HCT116 (cell line): ENCODE results near the gene GAB2. TPM values are rescaled to one million over a fixed set of nuclear protein-coding genes. Genes with fewer than 3 reads are reported as not detected.

Source experiments
- ATAC-seq: fragments of 200-7000 bp; cut with Tn5 transposase; 2 replicates; pipeline ENCODE4 v1.9.1; 2020; ENCODE audit warnings: mild to moderate bottlenecking, moderate library complexity
- BruUV-seq: library from RNA; stranded (reverse); fragments of 400-500 nt; replicated peaks from 2 replicates; lab custom pipeline; 2021; lab: Mats Ljungman, UMichigan
- CTCF ChIA-PET: fragments of 300-600 bp; sonication (Branson Sonifier 250); formaldehyde crosslinking; loops from one replicate; lab custom pipeline; 2021; ENCODE audit warnings: antibody characterized with exemption; lab: Charles Lee
- POLR2A ChIA-PET: fragments of 300-600, 350-600 bp; sonication (Branson Sonifier 250); formaldehyde crosslinking; loops from one replicate; lab custom pipeline; 2021; ENCODE audit warnings: antibody characterized with exemption; lab: Charles Lee
- RAD21 ChIA-PET, 2 experiments: fragments of 300-600 bp; sonication (Branson Sonifier 250); formaldehyde crosslinking; loops; one replicate each; lab custom pipeline; 2023; ENCODE audit warnings: low total read pairs in 2 of 2; ENCODE audit not compliant: uncharacterized antibody in 2 of 2, unreplicated experiment in 2 of 2, low non-redundant PET in 1 of 2; lab: Charles Lee
- DNase-seq: peaks from one replicate; pipeline ENCODE4 v3.0.0-alpha.2; 2010; ENCODE audit warnings: low read depth, low spot score
- H2AFZ ChIP-seq: fragments of 200-600 bp; shearing (Covaris generic), sonication (generic); 2 replicates; pipeline ENCODE4 v1.6.1; 2017; ENCODE audit warnings: low read depth, mixed run types, mixed read lengths, antibody characterized with exemption, low read length; ENCODE audit not compliant: poor library complexity, severe bottlenecking
- H3K27ac ChIP-seq: 2 replicates; pipeline ENCODE4 v1.5.1; 2012; ENCODE audit warnings: low read depth, low read length
- H3K27me3 ChIP-seq: fragments of 200-600 bp; sonication (generic); 2 replicates; pipeline ENCODE4 v1.6.1; 2016; ENCODE audit warnings: mixed run types, low read length, mixed read lengths; ENCODE audit not compliant: insufficient read depth
- H3K36me3 ChIP-seq, 2 experiments: fragments of 200-500 bp in 1 of 2; fragments of 200-600 bp in 1 of 2; sonication (Bioruptor generic) in 1 of 2; sonication (generic) in 1 of 2; 2 replicates each; pipeline versions ENCODE4 v1.5.1 to v1.6.1; 2014 to 2016; ENCODE audit warnings: low read length in 2 of 2, inconsistent platforms in 1 of 2, mixed read lengths in 1 of 2, mixed run types in 1 of 2; ENCODE audit not compliant: insufficient read depth in 2 of 2, control insufficient read depth in 1 of 2
- H3K4me1 ChIP-seq, 2 experiments: fragments of 200-600 bp in 1 of 2; sonication (generic) in 1 of 2; 2 replicates each; pipeline versions ENCODE4 v1.5.1 to v1.6.1; 2012 to 2017; ENCODE audit warnings: low read length in 2 of 2, inconsistent platforms in 1 of 2, mild to moderate bottlenecking in 1 of 2, mixed read lengths in 1 of 2, mixed run types in 1 of 2, moderate library complexity in 1 of 2; ENCODE audit not compliant: insufficient read depth in 2 of 2, control insufficient read depth in 1 of 2
- H3K4me2 ChIP-seq: fragments of 200-600 bp; sonication (generic); 2 replicates; pipeline ENCODE4 v1.6.1; 2017; ENCODE audit warnings: mixed run types, low read length, mixed read lengths
- H3K4me3 ChIP-seq, 2 experiments: fragments of 200-600 bp in 1 of 2; sonication (generic) in 1 of 2; replicated peaks in 1 of 2; 2 replicates each; pipeline ENCODE4 v1.5.1; 2011 to 2016; ENCODE audit warnings: low read length in 2 of 2, control low read depth in 1 of 2, low read depth in 1 of 2, mild to moderate bottlenecking in 1 of 2, mixed read lengths in 1 of 2, mixed run types in 1 of 2
- H3K79me2 ChIP-seq: fragments of 200-600 bp; sonication (generic); 2 replicates; pipeline ENCODE4 v1.6.1; 2017; ENCODE audit warnings: mild to moderate bottlenecking, mixed run types, low read length, moderate library complexity, mixed read lengths; ENCODE audit not compliant: insufficient read depth
- H3K9ac ChIP-seq: fragments of 200-600 bp; sonication (generic); 2 replicates; pipeline ENCODE4 v1.6.1; 2016; ENCODE audit warnings: low read length, mixed read lengths
- H3K9me2 ChIP-seq: fragments of 200-600 bp; sonication (generic), shearing (Covaris generic); 2 replicates; pipeline ENCODE4 v1.6.1; 2017; ENCODE audit warnings: mixed run types, mild to moderate bottlenecking, moderate library complexity; ENCODE audit not compliant: insufficient read depth
- H3K9me3 ChIP-seq, 2 experiments: fragments of 200-500 bp in 1 of 2; fragments of 200-600 bp in 1 of 2; sonication (Bioruptor generic) in 1 of 2; sonication (generic) in 1 of 2; 2 replicates each; pipeline ENCODE4 v1.6.1; 2014 to 2017; ENCODE audit warnings: low read length in 2 of 2, mixed read lengths in 2 of 2, inconsistent platforms in 1 of 2, low read depth in 1 of 2, mild to moderate bottlenecking in 1 of 2, mixed run types in 1 of 2, moderate library complexity in 1 of 2; ENCODE audit not compliant: control insufficient read depth in 1 of 2, insufficient read depth in 1 of 2
- H4K20me1 ChIP-seq: fragments of 200-600 bp; sonication (generic), shearing (Covaris generic); 2 replicates; pipeline ENCODE4 v1.6.1; 2017; ENCODE audit warnings: mixed run types, mild to moderate bottlenecking, moderate library complexity; ENCODE audit not compliant: insufficient read depth
- CBX3 ChIP-seq: IDR thresholded peaks from 2 replicates; pipeline ENCODE4 v1.6.1; 2012; ENCODE audit warnings: low read depth
- EGR1 ChIP-seq: IDR thresholded peaks from 2 replicates; pipeline ENCODE4 v1.6.1; 2012; ENCODE audit warnings: low read depth
- ELF1 ChIP-seq: IDR thresholded peaks from 2 replicates; pipeline ENCODE4 v1.6.1; 2012; ENCODE audit warnings: low read depth, borderline replicate concordance
- EZH2 ChIP-seq: fragments of 200-600 bp; sonication (generic); IDR thresholded peaks from 2 replicates; pipeline ENCODE4 v1.6.1; 2017; ENCODE audit warnings: antibody characterized with exemption, mixed run types
- EZH2phosphoT487 ChIP-seq: fragments of 200-600 bp; IDR thresholded peaks from 2 replicates; pipeline ENCODE4 v1.6.1; 2018; ENCODE audit warnings: antibody characterized with exemption, borderline replicate concordance
- POLR2AphosphoS5 ChIP-seq: IDR thresholded peaks from 2 replicates; pipeline ENCODE4 v1.6.1; 2011; ENCODE audit warnings: mild to moderate bottlenecking, low read depth, low read length, moderate library complexity
- RAD21 ChIP-seq: IDR thresholded peaks from 2 replicates; pipeline ENCODE4 v1.6.1; 2012; ENCODE audit warnings: low read depth, mild to moderate bottlenecking
- REST ChIP-seq: IDR thresholded peaks from 2 replicates; pipeline ENCODE4 v1.6.1; 2012; ENCODE audit warnings: low read depth
- SRF ChIP-seq: IDR thresholded peaks from 2 replicates; pipeline ENCODE4 v1.6.1; 2012; ENCODE audit warnings: low read depth
- TCF7L2 ChIP-seq: IDR thresholded peaks from 2 replicates; pipeline ENCODE4 v1.7.0; 2011; ENCODE audit warnings: borderline replicate concordance, inconsistent platforms; ENCODE audit not compliant: insufficient read depth, insufficient read length; ENCODE audit errors: extremely low read depth
- YY1 ChIP-seq: IDR thresholded peaks from 2 replicates; pipeline ENCODE4 v1.6.1; 2011; ENCODE audit warnings: low read length, low read depth, moderate library complexity, mild to moderate bottlenecking; ENCODE audit not compliant: insufficient replicate concordance; ENCODE audit errors: extremely low read depth
- ZFX ChIP-seq: fragments of 450-650 bp; IDR thresholded peaks from 2 replicates; pipeline ENCODE4 v1.6.1; 2017
- intact Hi-C: fragments of 100-400 bp; cut with micrococcal nuclease; formaldehyde crosslinking; loops from 2 replicates; pipeline ENCODE4 v1.10.0; 2022
- total RNA-seq: library from RNA; stranded (reverse); gene quantifications from one replicate; pipeline ENCODE4 v1.2.1, GENCODE V29; 2021; ENCODE audit not compliant: unreplicated experiment
- TF ChIP-seq, protein P1 (sequence below): IDR thresholded peaks from 2 replicates; pipeline ENCODE4 v1.6.1; 2011; ENCODE audit warnings: mild to moderate bottlenecking, low read length, moderate library complexity; ENCODE audit not compliant: insufficient replicate concordance; ENCODE audit errors: extremely low read depth
- TF ChIP-seq, protein P2 (sequence below): IDR thresholded peaks from 2 replicates; pipeline ENCODE4 v1.6.1; 2012

GAB2 gene
- total RNA-seq, 1 experiment from 2014 or later: 1.9 TPM

DNA sequence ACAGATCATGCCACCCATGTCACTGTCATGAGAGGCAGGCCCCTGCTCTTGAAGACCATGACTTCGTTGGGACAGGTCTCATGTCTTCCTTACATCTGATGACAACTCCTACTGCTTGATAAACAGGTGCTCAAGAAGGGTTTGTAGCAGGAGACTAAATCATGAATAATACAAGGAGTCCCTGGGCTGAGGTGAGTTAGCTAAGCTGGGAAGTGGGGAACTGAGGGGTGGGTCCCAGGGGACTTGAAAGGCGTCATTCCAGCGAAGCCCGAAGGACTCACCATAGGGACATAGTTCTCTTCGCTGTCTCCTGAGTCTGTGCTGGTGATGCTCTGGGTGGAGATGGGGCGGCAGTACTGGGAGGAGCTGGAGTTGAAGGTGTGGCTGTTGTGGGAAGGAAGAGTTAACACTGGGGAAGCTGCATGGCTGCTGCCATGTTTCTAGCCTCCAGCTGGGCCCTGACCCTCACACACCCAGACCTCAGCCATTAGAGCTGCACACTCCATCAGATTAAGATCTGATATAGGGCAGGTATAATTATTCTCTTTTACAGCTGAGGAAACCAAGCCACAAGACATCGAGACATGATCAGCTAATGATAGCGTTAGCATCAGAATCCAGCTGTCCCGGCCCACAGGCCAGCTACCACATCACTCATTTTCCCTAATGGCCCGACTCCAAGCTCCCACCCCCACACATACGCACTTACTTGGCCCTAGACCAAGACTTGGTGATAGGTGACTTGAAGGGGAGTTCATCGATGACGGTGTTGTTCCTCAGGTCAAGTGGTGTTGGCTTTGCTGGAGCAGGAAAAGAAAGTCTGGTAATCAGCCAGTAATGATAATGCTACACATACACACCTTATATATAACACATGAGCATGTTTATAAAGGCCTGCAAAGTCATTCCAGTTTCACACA, 196.0 kb downstream of the GAB2 start:
- H3K9me3 ChIP-seq: no peaks in the 10 kb centered on the region
- no peaks in the 10 kb centered on the region for H3K9me2 ChIP-seq
- ATAC-seq: no peak
- peaks cover 0 to 4% of the 10 kb centered on the region in 2 experiments; a peak in 2 of 4 replicates for H3K4me1 ChIP-seq
- TF ChIP-seq ZFX: no peak
- TF ChIP-seq ELF1: no peak
- TF ChIP-seq POLR2AphosphoS5: no peak
- TF ChIP-seq YY1: no peak
- no peak for TF ChIP-seq EZH2
- TF ChIP-seq EGR1: no peak
- no peak for TF ChIP-seq CBX3
- TF ChIP-seq, protein P1, sequence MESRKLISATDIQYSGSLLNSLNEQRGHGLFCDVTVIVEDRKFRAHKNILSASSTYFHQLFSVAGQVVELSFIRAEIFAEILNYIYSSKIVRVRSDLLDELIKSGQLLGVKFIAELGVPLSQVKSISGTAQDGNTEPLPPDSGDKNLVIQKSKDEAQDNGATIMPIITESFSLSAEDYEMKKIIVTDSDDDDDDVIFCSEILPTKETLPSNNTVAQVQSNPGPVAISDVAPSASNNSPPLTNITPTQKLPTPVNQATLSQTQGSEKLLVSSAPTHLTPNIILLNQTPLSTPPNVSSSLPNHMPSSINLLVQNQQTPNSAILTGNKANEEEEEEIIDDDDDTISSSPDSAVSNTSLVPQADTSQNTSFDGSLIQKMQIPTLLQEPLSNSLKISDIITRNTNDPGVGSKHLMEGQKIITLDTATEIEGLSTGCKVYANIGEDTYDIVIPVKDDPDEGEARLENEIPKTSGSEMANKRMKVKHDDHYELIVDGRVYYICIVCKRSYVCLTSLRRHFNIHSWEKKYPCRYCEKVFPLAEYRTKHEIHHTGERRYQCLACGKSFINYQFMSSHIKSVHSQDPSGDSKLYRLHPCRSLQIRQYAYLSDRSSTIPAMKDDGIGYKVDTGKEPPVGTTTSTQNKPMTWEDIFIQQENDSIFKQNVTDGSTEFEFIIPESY: no peak
- TF ChIP-seq SRF: no peak
- TF ChIP-seq, protein P2, sequence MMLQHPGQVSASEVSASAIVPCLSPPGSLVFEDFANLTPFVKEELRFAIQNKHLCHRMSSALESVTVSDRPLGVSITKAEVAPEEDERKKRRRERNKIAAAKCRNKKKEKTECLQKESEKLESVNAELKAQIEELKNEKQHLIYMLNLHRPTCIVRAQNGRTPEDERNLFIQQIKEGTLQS: no peak
- TF ChIP-seq EZH2phosphoT487: no peak
- TF ChIP-seq RAD21: no peak
- no peak for TF ChIP-seq TCF7L2
- TF ChIP-seq REST: no peak
- no peak overlapping the region for H3K27ac ChIP-seq
- H3K4me3 ChIP-seq: no peak overlapping the region
- CTCF ChIA-PET: no interaction called here
- H3K36me3 ChIP-seq: no peaks in the 10 kb centered on the region
- DNase-seq: no peak
- POLR2A ChIA-PET: no interaction called here
- H3K9ac ChIP-seq: no peak overlapping the region
- H3K79me2 ChIP-seq: no peaks in the 10 kb centered on the region
- H3K27me3 ChIP-seq: no peaks in the 10 kb centered on the region
- RAD21 ChIA-PET: no interaction called here
- no peak overlapping the region for H2AFZ ChIP-seq
- no TSS peak for BruUV-seq
- intact Hi-C loops: no loop called here
- H3K4me2 ChIP-seq: no peak overlapping the region
- H4K20me1 ChIP-seq: no peaks in the 10 kb centered on the region
